Stimulated activated CD4-positive, alpha-beta T cell treated with anti-CD3 and anti-CD28 coated beads, TNF-alpha, amount 100 ng/mL, for 4 hours (primary cell): ENCODE data around the gene SCT.
A peak's percentile ranks its signal among the peaks of the same experiment; 100 is the strongest.

ENCODE experiments used
- DNase-seq, 3 experiments: peaks; one replicate each; pipeline ENCODE4 v3.0.0-alpha.2; 2020; ENCODE audit warnings: low read depth in 3 of 3

Gene SCT

DNA sequence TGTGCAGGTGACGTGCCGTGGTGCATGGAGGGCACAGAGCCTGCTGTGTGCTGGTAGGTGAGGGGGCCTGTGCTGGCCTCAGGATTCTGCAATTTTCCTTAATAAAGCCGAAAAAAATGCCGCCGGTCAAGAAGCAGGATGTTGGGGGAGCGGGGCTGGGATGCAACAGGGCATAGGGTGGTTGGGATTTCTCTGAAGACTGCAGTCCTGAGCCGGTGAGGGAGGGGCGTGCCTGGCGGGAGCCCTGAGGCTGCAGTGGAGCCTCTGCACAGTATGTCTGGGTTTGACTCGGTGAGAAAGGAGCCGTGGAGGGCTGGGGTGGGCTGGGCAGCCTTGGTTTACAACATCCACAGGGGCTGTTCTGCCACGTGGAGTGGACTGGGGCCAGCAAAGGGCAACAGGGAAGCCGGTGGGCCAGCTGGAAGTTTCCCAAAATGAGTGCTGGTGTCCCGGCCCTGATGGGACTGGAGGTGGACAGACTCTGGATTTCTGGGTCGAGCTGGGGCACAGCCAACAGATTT is 3.6 kb downstream of the SCT start:
- DNase-seq: no peak

DNA sequence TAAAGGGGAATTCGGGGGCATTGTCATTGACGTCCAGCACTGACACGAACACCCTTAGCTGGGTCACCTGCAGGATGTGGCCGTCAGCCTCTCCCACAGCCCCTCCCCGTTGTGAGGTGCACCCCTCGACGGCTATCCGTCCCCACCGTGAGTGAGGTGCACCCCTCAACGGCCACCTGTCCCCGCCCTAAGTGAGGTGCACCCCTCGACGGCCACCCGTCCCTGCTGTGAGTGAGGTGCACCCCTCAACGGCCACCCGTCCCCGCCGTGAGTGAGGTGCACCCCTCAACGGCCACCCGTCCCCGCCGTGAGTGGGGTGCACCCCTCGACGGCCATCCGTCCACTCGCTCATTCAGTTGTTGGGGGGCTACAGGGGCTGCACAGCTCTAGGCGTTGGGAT is 5.1 kb downstream of the SCT start:
- no peak for DNase-seq

DNA sequence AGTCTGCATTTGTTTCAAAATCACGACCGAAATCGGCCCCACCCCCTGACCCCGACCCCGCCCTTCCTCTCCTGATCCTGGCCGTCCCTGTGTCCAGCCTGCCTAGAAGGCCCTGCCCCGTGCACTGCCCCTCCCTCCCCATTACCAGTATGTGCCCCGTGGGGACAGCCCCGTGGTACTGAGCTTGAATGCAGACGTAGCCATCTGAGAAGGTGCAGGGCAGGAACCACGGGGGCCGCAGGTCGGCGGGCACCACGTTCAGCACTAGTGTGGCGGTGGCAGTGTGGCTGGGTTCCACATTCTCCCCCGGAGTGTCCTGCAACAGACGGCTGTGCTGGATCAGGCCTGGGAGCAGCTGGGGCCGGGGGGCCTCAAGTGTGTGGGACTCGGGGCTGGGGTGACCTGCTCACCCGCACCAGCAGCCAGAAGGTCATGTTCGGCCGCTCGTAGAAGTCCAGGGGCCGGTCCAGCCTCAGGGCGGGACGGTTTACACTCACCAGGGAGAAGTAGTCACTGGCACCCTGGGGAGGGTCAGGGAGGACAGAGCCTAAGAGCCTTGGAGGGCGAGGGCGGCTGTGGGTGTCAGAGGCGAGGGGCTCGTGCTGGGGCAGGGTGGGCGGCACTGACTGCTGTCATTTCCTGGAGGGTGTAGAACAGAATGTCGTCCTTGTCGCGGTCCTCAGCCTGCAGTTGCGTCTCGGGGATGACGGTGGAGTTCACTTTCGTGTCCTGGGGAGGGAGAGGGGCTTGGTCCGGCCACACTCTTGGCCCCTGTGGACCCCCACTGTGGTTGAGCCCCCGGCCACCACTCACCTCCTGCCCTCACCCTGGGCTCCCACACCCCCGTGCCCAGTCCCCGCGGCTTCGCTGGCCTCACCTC is 5.8 kb downstream of the SCT start:
- no peak for DNase-seq

DNA sequence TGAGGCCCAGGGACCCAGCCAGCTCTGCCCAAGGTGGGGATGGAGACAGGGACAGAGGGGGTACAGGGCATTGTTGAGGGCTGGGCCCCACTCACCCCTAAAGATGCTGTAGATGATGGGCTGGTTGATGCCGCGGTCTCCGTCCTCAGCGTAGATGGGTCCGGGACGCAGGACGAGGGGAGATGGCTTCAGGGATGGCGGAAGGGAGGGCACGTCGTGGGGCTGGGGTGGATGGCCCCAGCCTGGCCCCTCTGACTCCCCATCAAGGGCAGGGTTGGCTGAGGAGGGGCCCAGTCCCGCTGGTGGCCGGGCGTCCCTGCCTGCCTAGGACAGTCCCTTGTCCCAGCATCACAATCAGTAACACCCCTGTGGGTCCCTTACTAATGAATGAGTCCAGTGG is 6.8 kb downstream of the SCT start:
- DNase-seq: no peak

DNA sequence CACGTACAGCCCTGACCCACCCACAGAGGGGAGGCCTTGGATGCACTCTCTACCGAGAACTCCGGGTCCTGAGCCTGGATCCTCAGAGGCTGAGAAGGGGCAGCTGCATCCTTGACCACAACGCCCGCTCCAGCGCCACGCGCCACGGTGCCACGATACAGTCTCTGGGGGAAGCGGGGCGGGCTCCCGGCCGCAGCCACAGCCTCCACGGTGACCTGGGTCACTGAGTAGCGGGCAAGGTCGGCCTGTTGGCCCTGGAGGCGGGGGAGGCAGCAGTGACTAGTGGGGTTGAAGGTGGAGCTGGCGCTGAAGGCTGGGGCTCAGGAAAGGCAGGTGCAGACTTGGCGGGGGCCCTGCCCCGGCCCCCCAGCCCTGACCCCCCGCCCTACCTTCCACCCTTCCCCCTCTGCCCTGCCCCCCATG is 7.3 kb downstream of the SCT start:
- no peak for DNase-seq

DNA sequence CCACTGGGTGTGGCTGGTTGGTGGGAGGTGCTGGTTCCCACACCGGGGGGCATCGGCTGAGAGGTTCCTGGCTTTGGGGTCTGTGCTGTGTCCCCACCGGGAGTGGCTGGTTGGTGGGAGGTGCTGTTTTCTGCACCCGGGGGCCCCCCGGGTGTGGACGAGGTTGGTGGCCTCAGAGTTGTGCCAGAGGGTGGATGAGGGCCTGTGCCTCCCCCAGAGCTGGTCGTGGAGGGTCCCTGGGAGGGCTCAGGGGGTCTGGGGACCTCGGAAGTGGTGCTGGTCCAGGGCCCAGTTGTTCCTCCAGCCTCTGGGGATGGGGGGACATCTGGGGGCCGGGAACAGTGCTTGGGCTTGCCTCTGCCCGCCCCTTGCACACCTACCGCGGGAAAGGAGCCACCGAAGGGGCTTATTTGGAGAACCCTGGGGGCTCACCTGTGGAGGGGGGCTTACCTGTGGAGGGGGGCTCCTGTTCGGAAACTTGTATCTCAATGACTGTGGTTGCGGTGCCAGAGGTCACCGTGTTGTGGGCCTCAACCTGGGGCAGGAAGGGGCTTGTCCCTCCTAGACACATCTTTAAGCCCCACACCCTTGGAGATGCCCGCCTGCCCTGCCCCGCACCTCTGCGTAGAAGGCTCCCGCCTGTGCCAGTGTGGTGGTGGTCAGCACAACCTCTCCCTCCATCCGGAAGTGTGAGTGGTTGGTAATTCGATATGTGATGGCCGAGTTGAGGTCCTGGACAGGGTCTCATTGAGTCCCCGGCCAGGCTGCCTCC is 7.9 kb downstream of the SCT start:
- no peak for DNase-seq

DNA sequence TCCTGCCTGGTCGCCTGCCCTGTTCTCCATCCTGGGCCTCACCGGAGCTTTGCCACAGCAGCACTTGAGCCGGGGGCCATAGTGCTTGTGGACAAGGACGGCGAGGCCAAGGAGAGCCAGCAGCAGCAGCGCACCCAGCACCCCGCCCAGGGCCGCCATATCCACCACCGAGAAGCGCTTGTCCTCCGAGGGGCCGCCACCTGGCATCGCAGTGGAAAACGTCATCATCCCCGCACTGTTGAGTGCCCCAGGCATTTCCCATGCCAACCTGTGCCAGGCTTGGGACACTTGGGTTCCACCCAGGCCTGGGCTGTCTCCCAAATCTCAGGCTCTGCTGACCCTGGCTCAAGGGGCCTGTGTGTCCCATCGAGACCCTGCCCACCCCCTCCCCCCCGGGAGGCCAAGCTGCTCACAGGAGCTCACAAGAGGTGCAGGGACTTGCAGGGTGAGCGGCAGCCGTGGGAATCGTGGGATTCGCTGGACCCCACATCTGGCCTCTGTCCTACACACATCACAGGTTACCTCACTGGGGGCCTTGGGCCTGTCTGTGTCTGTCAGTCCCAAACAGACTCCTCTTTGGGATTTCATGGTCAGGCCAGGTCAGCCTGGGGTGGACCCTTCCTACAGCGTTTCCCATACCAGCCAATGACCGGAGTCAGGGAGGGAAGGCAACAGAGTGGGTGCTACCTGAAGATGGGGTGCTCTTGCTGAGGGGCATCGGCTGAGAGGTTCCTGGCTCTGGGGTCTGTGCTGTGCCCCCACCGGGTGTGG is 8.9 kb downstream of the SCT start:
- no peak for DNase-seq

DNA sequence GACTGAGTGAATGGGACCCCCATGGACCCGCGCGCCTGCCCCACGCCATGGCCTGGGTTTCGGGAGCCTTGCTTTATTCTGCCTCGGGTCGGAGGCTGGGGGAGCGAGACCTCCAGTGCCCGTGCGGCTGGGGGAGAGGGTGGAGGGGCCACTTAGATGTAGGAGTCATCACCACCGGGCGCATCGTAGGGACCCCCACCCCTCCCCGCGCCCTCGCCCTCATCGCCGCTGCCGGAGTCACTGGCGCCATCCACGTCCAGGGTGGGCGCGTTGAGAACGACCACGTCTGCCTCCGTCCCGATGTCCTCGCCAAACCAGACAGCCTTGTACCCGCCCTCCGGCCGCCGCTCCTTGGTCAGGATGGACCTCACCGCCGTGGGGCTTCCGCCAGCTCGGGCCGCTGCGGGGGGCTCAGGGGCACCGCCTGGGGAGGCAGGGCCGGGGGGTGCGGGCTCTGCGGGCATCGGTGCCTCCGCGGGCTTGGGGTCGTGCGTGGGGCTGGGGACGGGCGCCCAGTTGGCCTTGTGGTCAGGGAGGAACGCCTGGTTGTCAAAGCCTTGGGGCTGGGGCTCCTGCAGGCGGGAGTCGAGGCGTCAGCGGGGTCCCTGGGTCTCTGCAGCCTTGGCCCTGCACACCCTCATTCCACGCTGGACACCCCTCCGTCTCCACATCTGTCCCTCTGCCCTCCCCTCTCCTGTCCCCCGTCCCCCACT is 9.6 kb downstream of the SCT start:
- DNase-seq: no peak

DNA sequence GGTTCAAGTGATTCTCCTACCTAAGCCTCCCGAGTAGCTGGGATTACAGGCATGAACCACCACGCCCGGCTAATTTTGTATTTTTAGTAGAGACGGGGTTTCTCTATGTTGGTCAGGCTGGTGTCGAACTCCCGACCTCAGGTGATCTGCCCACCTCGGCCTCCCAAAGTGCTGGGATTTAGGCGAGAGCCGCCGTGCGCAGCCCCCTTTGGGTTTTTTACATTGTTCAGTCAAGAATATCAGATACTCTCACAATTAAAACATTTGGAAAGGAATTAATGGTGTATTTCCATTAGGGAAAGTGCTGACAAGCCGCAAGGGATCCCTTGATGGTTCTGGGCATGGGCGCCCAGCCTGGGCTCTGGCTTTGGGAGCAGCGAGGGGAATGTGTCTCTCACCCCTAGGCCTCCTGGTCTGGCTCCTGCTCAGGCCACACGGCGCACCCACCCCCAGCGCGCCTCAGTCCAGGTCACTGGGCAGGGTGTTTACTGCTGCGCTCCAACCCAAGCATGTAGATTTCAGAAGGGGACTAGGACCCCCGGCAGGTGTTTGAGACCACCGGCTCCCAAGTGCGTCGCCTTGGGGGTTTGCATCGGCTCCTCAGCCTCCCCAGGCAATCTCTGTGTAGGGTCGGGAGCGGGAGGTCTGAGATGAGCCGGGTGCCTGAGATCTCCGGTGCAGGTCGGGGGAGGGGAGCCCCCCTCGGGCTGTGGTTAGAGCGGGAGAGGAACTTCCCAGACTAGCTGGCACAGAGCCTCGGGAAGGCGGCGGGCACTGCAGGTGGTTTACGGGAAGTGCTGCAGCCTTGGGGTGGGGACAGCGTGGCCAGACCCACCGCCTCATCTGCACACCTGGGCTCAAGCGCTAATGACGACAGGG is 10.4 kb downstream of the SCT start:
- DNase-seq: no peak

DNA sequence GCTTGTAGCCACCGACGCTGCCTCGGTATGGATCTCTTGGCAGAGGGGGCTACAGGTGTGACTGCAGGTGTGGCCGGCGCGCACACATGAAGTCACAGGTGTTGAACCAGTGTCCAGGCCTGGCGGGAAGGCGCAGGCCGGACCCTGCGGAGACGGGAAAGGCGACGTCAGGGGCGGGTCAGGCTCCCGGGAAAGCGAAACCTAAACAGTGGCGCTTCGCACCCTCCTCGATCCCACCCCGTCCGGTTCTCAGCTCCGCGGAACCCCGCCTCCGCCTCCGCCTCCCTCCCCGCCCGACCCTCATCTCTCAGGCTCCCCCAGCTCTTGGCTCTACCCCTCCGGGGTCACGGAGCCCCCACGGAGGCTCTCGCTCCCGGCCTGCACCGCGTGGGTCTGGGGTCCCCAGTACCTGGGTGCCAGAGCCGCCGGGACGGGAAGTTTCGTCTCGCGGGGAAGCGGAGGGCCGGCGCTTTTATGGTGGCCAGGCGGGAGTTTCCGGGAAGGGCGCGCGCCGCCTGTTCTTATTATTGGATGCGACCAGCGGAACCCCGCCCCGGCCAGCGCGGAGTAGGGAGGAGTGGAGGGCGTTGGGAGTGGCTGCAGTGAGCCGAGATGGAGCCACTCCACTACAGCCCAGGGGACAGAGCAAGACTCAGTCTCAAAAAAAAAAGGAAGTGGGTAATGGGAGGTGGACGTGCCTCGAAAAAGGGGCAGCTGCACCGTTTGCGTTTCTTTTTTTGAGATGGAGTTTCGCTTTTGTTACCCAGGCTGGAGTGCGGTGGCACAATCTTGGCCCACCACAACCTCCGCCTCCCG is 11.3 kb downstream of the SCT start, which contains the start of gene IRF7:
IRF7 (minus strand) TSS at position 447 of the 816 bp plus-strand sequence. CDS start 586 bp downstream, outside the sequence.
- peak; percentile 65 to 74 (median 68) for DNase-seq

DNA sequence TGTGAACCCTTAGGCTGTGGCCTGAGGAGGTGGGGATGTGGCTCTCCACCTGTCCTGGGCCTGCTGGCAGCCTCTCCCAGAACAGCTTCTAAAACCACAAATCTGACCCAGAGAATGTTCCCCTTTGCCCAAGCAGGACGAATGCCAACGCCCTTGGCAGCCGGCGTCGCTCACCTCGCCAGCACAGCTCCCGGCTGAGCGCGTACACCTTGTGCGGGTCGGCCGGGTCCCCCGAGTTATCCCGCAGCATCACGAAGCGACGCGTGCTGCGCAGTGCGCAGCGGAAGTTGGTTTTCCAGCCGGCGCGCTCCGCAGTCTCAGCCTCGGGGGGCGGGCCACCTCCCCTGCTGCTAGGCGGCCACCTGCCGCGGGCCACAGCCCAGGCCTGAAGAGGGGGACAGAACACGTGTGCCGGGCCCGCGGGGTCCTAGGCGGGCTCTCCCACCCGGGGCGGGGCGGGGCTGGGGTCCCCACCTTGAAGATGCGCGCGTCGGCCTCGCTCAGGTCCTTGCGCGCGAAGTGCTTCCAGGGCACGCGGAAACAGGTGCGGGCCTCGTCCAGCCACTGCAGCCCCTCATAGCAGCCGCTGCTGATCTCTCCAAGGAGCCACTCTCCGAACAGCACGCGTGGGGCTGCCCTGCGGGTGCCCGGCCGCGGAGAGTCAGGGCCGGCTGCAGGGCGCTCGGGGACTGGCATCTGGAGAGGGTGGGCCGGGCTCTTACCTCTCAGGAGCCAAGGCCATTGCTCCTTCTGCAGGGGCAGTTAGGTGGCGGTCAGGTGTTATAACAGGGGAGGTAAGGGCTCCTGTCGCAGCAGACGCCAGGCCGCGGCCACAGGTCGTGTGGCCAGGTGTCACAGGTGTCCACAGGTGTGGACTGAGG is 12.1 kb downstream of the SCT start:
- no peak for DNase-seq

DNA sequence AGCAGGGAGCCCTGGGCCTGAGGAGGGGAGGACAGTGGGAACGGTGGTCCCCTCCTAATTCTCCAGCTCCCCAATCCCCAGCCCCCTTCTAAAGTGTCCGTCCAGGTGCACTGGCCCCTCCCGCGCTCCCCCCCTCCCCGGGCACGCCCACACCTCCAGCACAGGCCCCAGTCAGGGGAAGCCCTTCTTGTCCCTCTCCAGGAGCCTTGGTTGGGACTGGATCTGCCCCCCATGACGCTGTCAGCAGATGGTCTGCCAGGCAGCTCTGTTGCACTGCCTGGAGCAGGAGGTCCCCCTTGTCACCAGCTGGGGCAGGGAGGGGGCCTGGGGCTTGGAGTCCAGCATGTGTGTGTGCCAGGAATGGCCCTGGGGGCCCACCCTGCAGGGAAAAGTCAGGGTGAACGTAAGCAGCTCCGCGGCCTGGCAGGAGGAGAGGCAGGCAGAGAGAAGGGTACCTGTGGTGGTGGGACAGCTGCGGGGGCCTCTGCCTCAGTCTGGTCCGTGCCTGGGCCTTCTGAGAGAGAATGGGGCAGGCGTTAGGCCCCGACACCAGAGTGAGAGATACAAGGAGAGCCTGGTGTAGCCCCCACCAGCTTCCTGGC is 12.9 kb downstream of the SCT start:
- no peak for DNase-seq

DNA sequence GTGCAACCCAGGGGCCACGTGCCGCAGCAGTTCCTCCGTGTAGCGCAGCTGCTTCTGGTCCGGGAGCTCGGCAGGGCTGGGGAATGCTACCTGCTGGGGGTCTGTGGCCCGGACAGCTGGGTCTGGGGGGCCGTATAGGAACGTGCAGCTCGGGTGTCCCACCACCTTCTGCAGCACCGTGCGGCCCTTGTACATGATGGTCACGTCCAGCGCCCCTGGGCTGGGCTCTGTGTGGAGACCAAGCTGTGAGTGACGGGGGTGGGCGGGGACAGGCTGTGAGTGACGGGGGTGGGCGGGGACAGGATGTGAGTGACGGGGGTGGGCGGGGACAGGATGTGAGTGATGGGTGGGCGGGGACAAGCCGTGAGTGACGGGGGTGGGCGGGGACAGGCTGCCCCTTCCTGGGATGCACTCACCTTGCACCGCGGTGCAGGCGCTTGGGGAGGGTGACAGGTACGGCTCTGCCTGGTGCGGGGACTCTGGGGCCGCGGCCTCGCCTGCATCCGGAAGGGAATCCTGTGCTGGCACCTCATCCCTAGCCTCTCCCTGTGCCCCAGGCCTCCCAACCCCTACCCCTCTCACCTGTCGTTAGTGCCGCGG is 13.5 kb downstream of the SCT start:
- DNase-seq: peak; percentile 63 to 76 (median 71)

DNA sequence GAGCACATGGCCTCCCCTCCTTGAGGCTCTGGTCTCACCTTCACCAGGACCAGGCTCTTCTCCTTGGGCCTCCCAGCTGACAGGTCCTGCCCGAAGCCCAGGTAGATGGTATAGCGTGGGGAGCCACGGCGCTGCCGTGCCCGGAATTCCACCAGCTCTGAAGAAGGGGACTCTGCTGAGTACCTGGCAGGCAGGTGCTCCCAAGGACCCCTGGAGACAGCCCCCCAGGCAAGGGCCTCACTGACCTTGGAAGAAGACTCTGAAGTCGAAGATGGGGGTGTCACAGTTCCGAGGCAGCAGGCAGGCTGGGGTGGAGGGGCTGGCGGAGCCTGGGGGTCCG is 14.1 kb downstream of the SCT start:
- no peak for DNase-seq

DNA sequence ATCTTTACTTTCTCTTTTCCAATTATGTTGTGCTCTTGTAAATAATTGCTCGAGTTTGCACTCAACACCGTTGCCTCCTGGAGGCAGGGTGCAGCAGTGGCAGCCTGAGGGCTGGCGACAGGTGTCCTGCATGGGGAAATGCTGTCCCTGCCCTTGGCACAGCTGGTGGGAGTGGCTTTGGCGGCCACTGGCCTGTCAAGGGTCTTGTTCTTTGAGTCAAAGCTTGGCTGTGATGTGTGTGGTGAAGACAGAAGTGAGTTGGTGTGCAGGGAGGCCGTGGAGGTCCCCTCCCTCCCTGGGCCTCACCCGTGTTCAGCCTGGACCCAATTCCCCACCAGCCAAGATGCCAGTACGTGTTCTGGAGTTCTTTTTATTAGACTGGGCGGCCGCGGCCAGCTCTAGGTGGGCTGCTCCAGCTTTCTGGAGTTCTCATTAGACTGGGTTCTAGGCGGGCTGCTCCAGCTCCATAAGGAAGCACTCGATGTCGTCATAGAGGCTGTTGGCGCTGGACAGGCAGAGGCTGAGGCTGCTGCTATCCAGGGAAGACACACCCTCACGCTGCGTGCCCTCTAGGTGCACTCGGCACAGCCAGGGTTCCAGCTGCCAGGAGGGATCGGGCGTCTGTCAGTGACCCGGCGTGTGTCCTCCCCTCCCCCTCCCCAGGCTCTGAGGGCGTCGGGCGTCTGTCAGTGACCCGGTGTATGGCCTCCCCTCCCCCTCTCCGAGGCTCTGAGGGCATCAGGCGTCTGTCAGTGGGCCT is 14.6 kb downstream of the SCT start:
- DNase-seq: no peak

DNA sequence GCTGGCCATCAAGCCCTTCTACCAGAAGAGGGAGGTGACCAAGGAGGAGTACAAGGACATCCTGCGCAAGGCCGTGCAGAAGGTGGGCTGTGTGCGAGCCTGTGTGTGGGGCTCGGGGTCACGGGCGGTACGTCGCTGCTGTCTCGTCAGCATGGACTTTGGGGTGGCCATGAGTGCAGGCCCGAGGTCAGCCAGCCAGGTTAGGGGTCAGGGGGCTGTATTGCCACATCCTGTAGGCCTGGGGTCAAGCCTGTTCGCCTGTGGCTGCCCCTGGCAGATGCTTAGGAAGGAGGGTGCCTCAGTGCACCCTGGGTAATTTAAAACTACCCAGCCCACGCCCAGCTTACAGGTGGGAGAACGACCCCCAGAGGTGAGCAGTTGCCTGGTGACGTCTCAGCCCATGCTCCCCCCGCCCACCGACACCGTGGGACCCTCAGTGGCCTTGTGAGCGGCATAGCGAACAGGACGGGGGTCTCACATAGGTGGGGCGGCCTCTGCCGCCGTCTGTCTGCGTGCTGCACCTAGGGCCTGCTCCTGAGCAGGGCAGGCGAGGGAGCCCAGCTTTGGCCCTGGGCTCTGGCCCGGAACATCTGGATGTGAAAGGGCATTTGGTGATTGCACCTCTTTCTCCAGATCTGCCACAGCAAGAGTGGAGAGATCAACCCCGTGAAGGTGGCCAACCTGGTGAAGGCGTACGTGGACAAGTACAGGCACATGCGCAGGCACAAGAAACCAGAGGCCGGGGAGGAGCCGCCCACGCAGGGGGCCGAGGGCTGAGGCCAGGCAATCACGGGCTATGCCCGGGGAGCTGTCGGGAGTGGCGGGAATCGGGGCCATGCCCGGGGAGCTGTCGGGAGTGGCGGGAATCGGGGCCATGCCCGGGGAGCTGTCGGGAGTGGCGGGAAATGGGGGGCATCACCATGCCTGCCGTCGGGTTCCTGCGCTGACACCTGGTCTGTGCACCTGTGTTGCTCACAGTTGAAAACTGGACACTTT is 15.7 kb downstream of the SCT start:
- no peak for DNase-seq
